A549 (cell line): ENCODE data around the gene KIF16B. TPM values are rescaled to one million over a fixed set of nuclear protein-coding genes. Genes with fewer than 3 reads are reported as not detected.

Source experiments
- ATAC-seq, 2 experiments: fragments of 200-7000 bp in 1 of 2; fragments of >200 bp in 1 of 2; cut with Nextera tagmentation in 1 of 2; cut with Tn5 transposase in 1 of 2; 3 replicates each; pipeline versions ENCODE4 v1.8.0 to v1.9.1; 2018 to 2020; ENCODE audit warnings: mild to moderate bottlenecking in 1 of 2, moderate library complexity in 1 of 2
- CTCF ChIA-PET: fragments of 300-600 bp; sonication (Branson Sonifier 250); formaldehyde crosslinking; extraction: SDS; loops from one replicate; lab custom pipeline; 2021; ENCODE audit warnings: antibody characterized with exemption, inconsistent platforms; lab: Yijun Ruan, JAX
- POLR2A ChIA-PET: fragments of 350-600 bp; formaldehyde crosslinking; extraction: SDS; loops from one replicate; lab custom pipeline; 2021; ENCODE audit warnings: antibody characterized with exemption, inconsistent platforms; lab: Yijun Ruan, JAX
- DNase-seq, 2 experiments: peaks; one replicate each; pipeline versions ENCODE4 v3.0.0 to v3.0.0-alpha.2; 2011 to 2016; ENCODE audit warnings: low read depth in 1 of 2, low spot score in 1 of 2
- FAIRE-seq: peaks from 2 replicates; lab custom pipeline; 2011; peaks lifted over from hg19 to GRCh38; lab: Jason Lieb, UNC
- H3K27ac ChIP-seq, 2 experiments: fragments of >200 bp; sonication (Bioruptor Twin); formaldehyde crosslinking; 3 replicates each; pipeline ENCODE4 v1.5.1; 2016 to 2017
- H3K4me1 ChIP-seq: fragments of >200 bp; sonication (Bioruptor Twin); formaldehyde crosslinking; 3 replicates; pipeline ENCODE4 v1.6.1; 2016
- H3K4me2 ChIP-seq: fragments of >200 bp; sonication (Bioruptor Twin); formaldehyde crosslinking; 3 replicates; pipeline ENCODE4 v1.6.1; 2016
- H3K4me3 ChIP-seq: fragments of >200 bp; sonication (Bioruptor Twin); formaldehyde crosslinking; 3 replicates; pipeline ENCODE4 v1.5.1; 2016
- H3K9me3 ChIP-seq: fragments of >200 bp; sonication (Bioruptor Twin); formaldehyde crosslinking; 3 replicates; pipeline ENCODE4 v1.6.1; 2016
- CBX2 ChIP-seq: fragments of 200-600 bp; sonication (generic); IDR thresholded peaks from 2 replicates; pipeline ENCODE4 v1.6.1; 2016; ENCODE audit warnings: low read depth, mild to moderate bottlenecking, borderline replicate concordance
- CEBPB ChIP-seq, 2 experiments: fragments of >200 bp in 1 of 2; sonication (Bioruptor Twin) in 1 of 2; formaldehyde crosslinking in 1 of 2; IDR thresholded peaks; 2 replicates each; pipeline ENCODE4 v1.6.1; 2012 to 2016
- CHD4 ChIP-seq: fragments of 200-600 bp; sonication (generic); IDR thresholded peaks from 2 replicates; pipeline ENCODE4 v1.6.1; 2016; ENCODE audit warnings: antibody characterized with exemption, mild to moderate bottlenecking, borderline replicate concordance
- CTCF ChIP-seq: fragments of >200 bp; sonication (Bioruptor Twin); formaldehyde crosslinking; IDR thresholded peaks from 3 replicates; pipeline ENCODE4 v1.5.1; 2016
- EHF ChIP-seq: fragments of 250-450 bp; sonication (Bioruptor Pico); IDR thresholded peaks from 2 replicates; pipeline ENCODE4 v1.5.0; 2020; ENCODE audit warnings: mild to moderate bottlenecking
- EP300 ChIP-seq, 2 experiments: fragments of >200 bp; sonication (Bioruptor Twin); formaldehyde crosslinking; IDR thresholded peaks; 2 replicates in 1 of 2; 3 replicates in 1 of 2; pipeline ENCODE4 v1.6.1; 2016 to 2017
- FOSB ChIP-seq: fragments of 250-450 bp; sonication (Bioruptor Pico); IDR thresholded peaks from 2 replicates; pipeline ENCODE4 v1.5.0; 2020; ENCODE audit warnings: mild to moderate bottlenecking, moderate library complexity
- HDAC2 ChIP-seq: fragments of 200-600 bp; sonication (generic); IDR thresholded peaks from 2 replicates; pipeline ENCODE4 v1.6.1; 2016
- HOXB5 ChIP-seq: fragments of 250-450 bp; sonication (Bioruptor Pico); IDR thresholded peaks from 2 replicates; pipeline ENCODE4 v1.5.0; 2020; ENCODE audit warnings: mild to moderate bottlenecking, moderate library complexity
- JUN ChIP-seq, 2 experiments: fragments of >200 bp; sonication (Bioruptor Twin); formaldehyde crosslinking; IDR thresholded peaks; 2 replicates in 1 of 2; 3 replicates in 1 of 2; pipeline ENCODE4 v1.6.1; 2016 to 2017
- JUNB ChIP-seq: fragments of >200 bp; sonication (Bioruptor Twin); formaldehyde crosslinking; IDR thresholded peaks from 2 replicates; pipeline ENCODE4 v1.6.1; 2016
- KDM1A ChIP-seq: fragments of 200-600 bp; sonication (generic); IDR thresholded peaks from 2 replicates; pipeline ENCODE4 v1.6.1; 2016; ENCODE audit warnings: low read depth, mild to moderate bottlenecking
- NR3C1 ChIP-seq: fragments of >200 bp; sonication (Bioruptor Twin); formaldehyde crosslinking; IDR thresholded peaks from 3 replicates; pipeline ENCODE4 v1.6.1; 2017
- POLR2A ChIP-seq: IDR thresholded peaks from 2 replicates; pipeline ENCODE4 v1.6.1; 2012; ENCODE audit warnings: mild to moderate bottlenecking, low read length
- RAD21 ChIP-seq, 2 experiments: fragments of >200 bp in 1 of 2; sonication (Bioruptor Twin) in 1 of 2; formaldehyde crosslinking in 1 of 2; IDR thresholded peaks in 1 of 2; conservative IDR thresholded peaks in 1 of 2; 2 replicates in 1 of 2; 3 replicates in 1 of 2; pipeline ENCODE4 v1.6.1; 2012 to 2018; ENCODE audit warnings: inconsistent platforms in 1 of 2
- RARB ChIP-seq: fragments of 250-450 bp; sonication (Bioruptor Pico); IDR thresholded peaks from 2 replicates; pipeline ENCODE4 v1.8.0; 2021; ENCODE audit warnings: mild to moderate bottlenecking, moderate library complexity
- REST ChIP-seq: fragments of 200-600 bp; sonication (generic); IDR thresholded peaks from 2 replicates; pipeline ENCODE4 v1.6.1; 2016; ENCODE audit warnings: antibody characterized with exemption, mild to moderate bottlenecking, moderate library complexity
- RFX5 ChIP-seq: fragments of 450-650 bp; IDR thresholded peaks from 2 replicates; pipeline ENCODE4 v1.7.1; 2014; ENCODE audit warnings: antibody characterized with exemption, mild to moderate bottlenecking, moderate library complexity
- ZC3H11A ChIP-seq: fragments of 450-650 bp; IDR thresholded peaks from 2 replicates; pipeline ENCODE4 v1.6.1; 2014; ENCODE audit warnings: antibody characterized with exemption, mild to moderate bottlenecking
- ZFP36 ChIP-seq: fragments of 450-650 bp; IDR thresholded peaks from 2 replicates; pipeline ENCODE4 v1.6.1; 2014; ENCODE audit warnings: borderline replicate concordance; ENCODE audit not compliant: partially characterized antibody
- ZSCAN20 ChIP-seq: fragments of 250-450 bp; sonication (Bioruptor Pico); IDR thresholded peaks from 2 replicates; pipeline ENCODE4 v1.8.0; 2022; ENCODE audit warnings: mild to moderate bottlenecking, moderate library complexity
- WGBS: methylation state at CpG from one replicate; pipeline ENCODE4 v1.1.6; 2017; ENCODE audit errors: missing lambda C conversion rate; 5-methylcytosine and 5-hydroxymethylcytosine counted together
- polyA plus RNA-seq, 4 experiments: library from polyadenylated mRNA; depleted of rRNA in 3 of 4; stranded (reverse); fragments of >200 nt; fragmentation: RNase III in 1 of 4; extraction: RNeasy Plus Mini Kit Qiagen cat#74134 plus additional on column Dnase treatment in 1 of 4; gene quantifications; 2 replicates in 3 of 4; 3 replicates in 1 of 4; pipeline ENCODE4 v1.2.3, GENCODE V29; 2011 to 2017
- TF ChIP-seq, protein P1 (sequence below): fragments of >200 bp; sonication (Bioruptor Twin); formaldehyde crosslinking; IDR thresholded peaks from 3 replicates; pipeline ENCODE4 v1.6.1; 2016
- TF ChIP-seq, protein P2 (sequence below): fragments of 250-450 bp; sonication (Bioruptor Pico); IDR thresholded peaks from 2 replicates; pipeline ENCODE4 v1.5.0; 2020; ENCODE audit warnings: low read depth, mild to moderate bottlenecking, moderate library complexity
- TF ChIP-seq, protein P3 (sequence below): fragments of >200 bp; sonication (Bioruptor Twin); formaldehyde crosslinking; IDR thresholded peaks from 2 replicates; pipeline ENCODE4 v1.6.1; 2016

KIF16B gene
- polyA plus RNA-seq, 2 of the 4 experiments (the other 2 are of a cell fraction): 14.1 to 23.3 TPM

DNA sequence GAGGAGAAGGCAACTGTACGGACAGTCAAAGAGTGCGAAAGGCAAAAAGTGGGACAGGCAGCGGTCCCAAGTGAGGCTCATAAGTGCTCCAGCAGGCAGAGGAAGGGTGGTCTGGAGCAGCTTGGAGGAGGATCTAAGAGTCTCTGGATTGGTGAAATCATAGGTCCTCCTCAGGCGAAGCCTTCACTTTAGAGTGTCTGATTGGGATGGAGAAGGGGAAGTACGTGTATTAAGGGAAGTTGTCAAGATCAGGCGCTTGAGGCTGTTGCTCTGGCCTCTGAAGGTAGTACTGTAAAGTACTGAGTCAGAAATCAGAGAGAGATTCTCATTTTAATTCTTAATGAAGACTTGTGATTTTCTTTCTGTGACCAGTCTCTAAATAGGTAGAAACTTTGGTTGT is 185.6 kb downstream of the KIF16B start:
- 93% methylated on average over 6 of the region's 6 CpGs for WGBS
- CTCF ChIA-PET: interaction anchor here (1.7 kb wide), 1 partner anchor 108 kb away, joined by 5 read pairs; no protein-coding TSS in a partner anchor
- H3K4me2 ChIP-seq: no peak overlapping the region
- H3K4me3 ChIP-seq: no peak overlapping the region
- POLR2A ChIA-PET: no interaction called here
- no peak for ATAC-seq
- no peaks in the 10 kb centered on the region for H3K4me1 ChIP-seq
- FAIRE-seq: no peak
- TF ChIP-seq RAD21 (conservative IDR thresholded peaks at IDR 0.05 in 1 of 2, IDR thresholded peaks at IDR 0.05 in 1 of 2): no peak
- TF ChIP-seq HOXB5 (CRISPR knock-in tag): no peak
- TF ChIP-seq JUN (IDR thresholded peaks at IDR 0.05): no peak
- TF ChIP-seq RARB: no peak
- no peak for TF ChIP-seq CHD4
- TF ChIP-seq, all 56 proteins: peak for 0
- Histone ChIP-seq H3K9me3 (no peaks in the 10 kb centered on the region), H3K27ac (no peak overlapping the region)
- no peak for DNase-seq

DNA sequence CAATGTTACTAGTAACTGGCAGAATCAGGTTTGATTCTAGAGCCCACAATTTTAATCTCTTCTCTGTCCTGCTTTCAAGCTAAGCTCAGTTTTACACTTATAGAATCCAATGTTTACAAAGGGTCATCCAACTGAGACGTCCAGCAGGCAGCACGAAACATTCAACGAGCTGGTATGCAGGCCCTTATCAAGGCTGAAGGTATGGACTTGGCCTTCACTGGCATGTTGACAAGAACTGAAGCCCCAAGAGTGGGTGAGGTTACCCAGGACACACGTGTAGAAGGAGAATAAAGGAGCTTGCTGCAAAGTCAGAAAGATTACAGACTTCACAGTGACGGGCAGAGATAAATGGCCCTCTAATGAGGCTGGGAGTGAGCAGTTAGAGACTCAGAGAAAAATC is 187.4 kb downstream of the KIF16B start:
- Histone ChIP-seq H3K4me1 (no peaks in the 10 kb centered on the region), H3K9me3 (no peaks in the 10 kb centered on the region), H3K4me2 (no peak overlapping the region), H3K27ac (no peak overlapping the region), H3K4me3 (no peak overlapping the region)
- FAIRE-seq: no peak
- no peak for DNase-seq
- no peak for ATAC-seq
- WGBS: 72% methylated on average over 5 of the region's 5 CpGs
- ChIA-PET POLR2A (no interaction called here), CTCF (interaction anchor here (0.9 to 1.4 kb wide), 2 partner anchors 12 to 42 kb away, joined by 4 read pairs; no protein-coding TSS in a partner anchor)
- TF ChIP-seq KDM1A (no peak), REST (no peak), JUNB (no peak), CTCF (no peak), HDAC2 (no peak), CBX2 (no peak), EP300 (IDR thresholded peaks at IDR 0.05) (no peak), ZC3H11A (no peak), ZSCAN20 (CRISPR knock-in tag) (no peak), ZFP36 (no peak), CEBPB (IDR thresholded peaks at IDR 0.05) (no peak), NR3C1 (no peak), RFX5 (no peak), EHF (CRISPR knock-in tag) (no peak), FOSB (CRISPR knock-in tag) (no peak), POLR2A (no peak)
- TF ChIP-seq, protein P1, sequence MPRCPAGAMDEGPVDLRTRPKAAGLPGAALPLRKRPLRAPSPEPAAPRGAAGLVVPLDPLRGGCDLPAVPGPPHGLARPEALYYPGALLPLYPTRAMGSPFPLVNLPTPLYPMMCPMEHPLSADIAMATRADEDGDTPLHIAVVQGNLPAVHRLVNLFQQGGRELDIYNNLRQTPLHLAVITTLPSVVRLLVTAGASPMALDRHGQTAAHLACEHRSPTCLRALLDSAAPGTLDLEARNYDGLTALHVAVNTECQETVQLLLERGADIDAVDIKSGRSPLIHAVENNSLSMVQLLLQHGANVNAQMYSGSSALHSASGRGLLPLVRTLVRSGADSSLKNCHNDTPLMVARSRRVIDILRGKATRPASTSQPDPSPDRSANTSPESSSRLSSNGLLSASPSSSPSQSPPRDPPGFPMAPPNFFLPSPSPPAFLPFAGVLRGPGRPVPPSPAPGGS: no peak
- TF ChIP-seq, protein P2, sequence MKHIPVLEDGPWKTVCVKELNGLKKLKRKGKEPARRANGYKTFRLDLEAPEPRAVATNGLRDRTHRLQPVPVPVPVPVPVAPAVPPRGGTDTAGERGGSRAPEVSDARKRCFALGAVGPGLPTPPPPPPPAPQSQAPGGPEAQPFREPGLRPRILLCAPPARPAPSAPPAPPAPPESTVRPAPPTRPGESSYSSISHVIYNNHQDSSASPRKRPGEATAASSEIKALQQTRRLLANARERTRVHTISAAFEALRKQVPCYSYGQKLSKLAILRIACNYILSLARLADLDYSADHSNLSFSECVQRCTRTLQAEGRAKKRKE: no peak
- TF ChIP-seq, protein P3, sequence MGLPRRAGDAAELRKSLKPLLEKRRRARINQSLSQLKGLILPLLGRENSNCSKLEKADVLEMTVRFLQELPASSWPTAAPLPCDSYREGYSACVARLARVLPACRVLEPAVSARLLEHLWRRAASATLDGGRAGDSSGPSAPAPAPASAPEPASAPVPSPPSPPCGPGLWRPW: no peak
